ENCODE results near the gene TENM3.

GRCh38 chr4:182465114-182465513, 221.9 kb downstream of the TENM3 start:
- TF ChIP-seq CTCF (conservative IDR thresholded peaks at IDR 0.05) (no peak), ZFX (IDR thresholded peaks at IDR 0.05) (no peak)

All from C4-2B (cell line).